ENCODE measurements around the gene LPIN2. TPM values are rescaled to one million over a fixed set of nuclear protein-coding genes. Genes with fewer than 3 reads are reported as not detected.
"Not testable (repeated sequence)": the region's sequence is repeated elsewhere in the genome, so short reads cannot be mapped to it uniquely, and the experiment has no call there.

LPIN2 gene
- total RNA-seq, 2 experiments from 2014 or later, result 62.4 to 65.7 TPM

DNA sequence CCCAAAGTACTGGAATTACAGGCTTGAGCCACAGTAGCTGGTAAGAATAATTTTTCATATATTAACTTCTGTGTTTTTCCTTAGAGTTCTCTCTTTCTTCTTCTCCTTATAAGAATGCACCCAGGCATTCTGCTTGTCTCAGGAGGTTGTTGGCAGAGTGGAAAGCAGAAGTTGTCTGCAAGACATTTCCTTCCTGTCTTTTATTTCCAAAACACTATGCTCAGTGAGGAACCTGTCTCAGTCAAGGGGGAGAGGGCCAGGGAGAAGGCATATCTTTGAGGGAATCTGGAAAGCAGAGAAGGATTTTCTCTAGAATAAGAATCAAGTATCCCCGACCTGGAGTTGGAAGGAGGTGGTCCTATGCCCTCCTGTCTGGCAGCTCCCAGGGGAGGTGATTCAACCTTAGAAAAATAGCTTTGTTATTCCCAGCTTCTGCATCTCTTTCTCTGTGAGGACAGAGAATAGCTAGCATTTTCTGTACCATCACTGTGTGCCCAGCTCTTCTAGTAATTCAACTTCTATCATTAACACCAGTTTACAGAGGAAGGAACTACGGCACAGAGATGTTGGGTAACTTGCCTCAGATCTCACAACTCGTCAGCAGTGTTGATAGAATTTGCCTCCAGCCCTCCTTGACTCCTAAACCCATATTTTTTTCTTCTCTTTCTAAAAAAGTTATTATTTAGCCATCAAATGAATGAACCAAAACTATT is 3.8 kb upstream of the LPIN2 start:
- intact Hi-C loops (cut with micrococcal nuclease), result no loop called here
- CTCF ChIA-PET, result interaction anchor here (0.8 to 3.8 kb wide), 8 partner anchors 18 to 230 kb away, joined by 3 to 15 read pairs (median 4); no protein-coding TSS in a partner anchor
- Mint-ChIP-seq H3K27ac (no peak overlapping the region), H3K4me3 (peak overlapping the region; percentile 16), H3K4me1 (ENCODE audit: low read depth) (peaks cover 38% of the 10 kb centered on the region), H3K36me3 (ENCODE audit: low read depth) (peaks cover 2% of the 10 kb centered on the region), H3K27me3 (ENCODE audit: low read depth) (no peaks in the 10 kb centered on the region), H3K9me3 (no peaks in the 10 kb centered on the region)
- no peak for DNase-seq

DNA sequence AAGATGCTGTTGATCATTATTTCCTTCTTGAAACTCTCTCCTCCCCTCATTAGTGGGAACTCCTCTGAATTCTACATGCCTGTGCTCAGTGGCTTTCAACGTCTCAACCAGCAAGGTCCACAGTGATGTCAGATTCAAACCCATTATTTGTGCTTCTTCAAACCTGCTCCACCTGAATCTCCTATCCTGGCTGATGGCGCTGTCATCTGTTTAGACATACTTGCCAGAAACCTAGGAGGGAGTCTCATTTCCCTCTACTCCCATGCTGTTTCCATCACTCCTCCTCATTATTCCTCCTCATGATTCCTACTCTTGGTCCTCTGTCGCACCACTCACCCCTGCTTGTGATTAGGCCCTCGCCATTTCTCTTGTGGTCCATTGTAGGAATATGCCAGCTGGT is 2.9 kb upstream of the LPIN2 start:
- peaks cover 10% of the 10 kb centered on the region for H3K36me3 Mint-ChIP-seq (ENCODE audit: low read depth)
- DNase-seq, result no peak
- peaks cover 47% of the 10 kb centered on the region for H3K4me1 Mint-ChIP-seq (ENCODE audit: low read depth)
- CTCF ChIA-PET, result interaction anchor here (0.8 to 2.1 kb wide), 6 partner anchors 10 to 231 kb away, joined by 3 to 5 read pairs (median 4); no protein-coding TSS in a partner anchor
- H3K9me3 Mint-ChIP-seq, result no peaks in the 10 kb centered on the region
- peak overlapping the region; percentile 23 for H3K27ac Mint-ChIP-seq
- intact Hi-C loops (cut with micrococcal nuclease), result no loop called here
- no peak overlapping the region for H3K4me3 Mint-ChIP-seq
- no peaks in the 10 kb centered on the region for H3K27me3 Mint-ChIP-seq (ENCODE audit: low read depth)

DNA sequence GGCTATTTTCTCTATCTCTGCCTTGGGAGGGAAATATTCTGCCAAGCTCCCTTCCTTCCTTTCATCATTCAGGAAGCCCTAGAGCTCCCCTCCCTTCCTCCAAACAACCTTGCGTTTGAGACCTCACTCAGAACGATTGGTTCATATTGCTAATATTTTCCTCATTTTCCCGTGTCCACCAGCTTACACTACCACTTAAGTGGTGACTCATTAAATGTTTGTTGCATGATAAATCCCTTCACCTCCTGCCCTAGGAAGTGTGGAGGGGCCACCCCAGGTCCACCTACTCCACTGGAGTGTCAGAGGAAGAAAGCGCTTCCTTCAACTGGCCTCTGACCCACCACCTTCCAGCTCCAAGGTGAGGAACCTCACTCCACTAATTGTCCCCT is 2.3 kb upstream of the LPIN2 start:
- H3K27me3 Mint-ChIP-seq (ENCODE audit: low read depth), result no peaks in the 10 kb centered on the region
- H3K4me3 Mint-ChIP-seq, result peak overlapping the region; percentile 2
- peaks cover 53% of the 10 kb centered on the region for H3K4me1 Mint-ChIP-seq (ENCODE audit: low read depth)
- H3K9me3 Mint-ChIP-seq, result no peaks in the 10 kb centered on the region
- H3K36me3 Mint-ChIP-seq (ENCODE audit: low read depth), result peaks cover 15% of the 10 kb centered on the region
- no peak for DNase-seq
- intact Hi-C loops (cut with micrococcal nuclease), result no loop called here
- CTCF ChIA-PET, result interaction anchor here (1.2 to 2.1 kb wide), 7 partner anchors 10 to 114 kb away, joined by 4 to 8 read pairs (median 5); no protein-coding TSS in a partner anchor
- H3K27ac Mint-ChIP-seq, result peak overlapping the region; percentile 12

DNA sequence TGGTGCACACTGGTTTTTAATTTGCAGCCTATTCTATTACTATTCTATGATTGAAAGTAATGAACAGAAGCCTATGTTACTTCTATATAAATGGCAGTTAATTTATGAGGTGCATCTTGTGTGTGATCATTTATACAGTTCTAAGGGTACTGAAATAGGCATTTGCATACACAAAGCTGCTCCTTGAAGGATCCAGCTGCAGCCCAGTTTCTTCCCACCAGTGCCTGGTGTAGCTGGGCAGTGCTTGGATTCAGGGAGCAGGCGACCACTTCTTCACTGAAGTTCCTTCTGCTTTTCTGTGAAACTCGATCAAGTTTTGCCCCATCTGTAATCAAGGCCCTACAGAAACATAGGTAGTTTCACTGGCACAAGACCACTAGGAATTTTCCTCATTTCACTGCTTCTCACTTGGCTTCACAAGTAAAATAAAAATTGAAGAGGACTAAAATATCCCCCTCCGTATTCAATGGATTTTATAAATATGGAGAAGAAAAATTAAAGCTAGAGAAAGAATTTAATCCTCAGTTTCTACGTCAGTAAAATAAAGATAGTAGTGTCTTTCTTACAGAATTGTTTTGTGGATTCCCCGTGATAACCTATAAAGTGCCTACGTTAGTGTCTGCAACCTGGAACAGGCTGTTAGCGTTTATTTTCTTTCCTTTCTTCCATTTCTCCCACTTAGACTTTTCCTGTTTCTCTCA is 1.7 kb upstream of the LPIN2 start:
- CTCF ChIA-PET, result interaction anchor here (0.6 to 2.1 kb wide), 9 partner anchors 11 to 114 kb away, joined by 3 to 8 read pairs (median 4); no protein-coding TSS in a partner anchor
- H3K27me3 Mint-ChIP-seq (ENCODE audit: low read depth), result no peaks in the 10 kb centered on the region
- H3K36me3 Mint-ChIP-seq (ENCODE audit: low read depth), result peaks cover 20% of the 10 kb centered on the region
- DNase-seq, result no peak
- H3K4me1 Mint-ChIP-seq (ENCODE audit: low read depth), result peaks cover 59% of the 10 kb centered on the region
- H3K27ac Mint-ChIP-seq, result no peak overlapping the region
- H3K4me3 Mint-ChIP-seq, result peak overlapping the region; percentile 2
- H3K9me3 Mint-ChIP-seq, result no peaks in the 10 kb centered on the region
- intact Hi-C loops (cut with micrococcal nuclease), result no loop called here

DNA sequence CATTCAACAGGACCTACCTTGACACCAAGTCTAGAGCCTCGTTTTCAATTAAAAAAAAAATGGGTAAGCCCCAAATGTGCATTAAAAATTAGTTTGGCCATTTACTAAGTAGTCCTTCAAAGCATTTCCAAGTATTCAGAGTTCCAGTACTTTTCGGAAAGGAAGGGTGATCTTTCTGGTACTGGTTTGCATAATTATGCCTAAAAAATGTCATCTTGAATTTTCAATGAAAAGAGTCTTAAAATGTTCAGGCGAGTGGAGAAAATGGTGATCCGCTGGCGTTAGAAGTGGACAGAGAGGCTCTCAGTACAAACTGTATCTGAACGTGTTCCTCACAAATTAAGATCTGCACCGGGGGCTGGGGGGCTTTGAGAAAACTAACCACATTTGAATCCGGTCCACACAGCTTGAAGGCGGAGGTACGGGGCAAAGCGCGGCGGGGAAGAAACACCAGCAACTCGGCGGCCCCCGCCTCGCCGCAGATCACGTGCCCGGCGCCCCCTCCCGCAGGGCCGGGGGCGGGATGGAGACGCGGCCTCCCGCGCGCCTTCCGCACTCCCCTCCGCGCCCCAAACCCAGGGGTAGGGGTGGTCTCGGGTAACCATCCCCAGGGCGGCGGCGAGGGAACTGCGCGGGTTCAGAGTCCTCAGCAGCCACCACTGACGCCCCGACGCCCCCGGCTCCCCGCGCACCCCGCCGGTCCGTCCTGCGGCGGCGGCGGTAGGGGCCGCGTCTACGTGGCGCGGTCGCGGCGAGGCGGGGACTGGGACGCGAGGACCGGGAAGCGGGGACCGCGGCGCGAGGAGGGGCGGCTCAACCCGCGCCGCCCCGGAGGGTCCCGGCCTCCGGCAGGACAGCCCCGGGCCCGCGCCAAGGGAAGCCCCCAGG is 564 bp downstream of the LPIN2 start:
- H3K27ac Mint-ChIP-seq, result peak overlapping the region; percentile 92
- intact Hi-C loops (cut with micrococcal nuclease), result loop anchor here (1.0 to 2.0 kb wide), 9 partner anchors 14 to 440 kb away; partner anchors contain the start of gene SMCHD1
- CTCF ChIA-PET, result no interaction called here
- peak overlapping the region; percentile 84 for H3K4me3 Mint-ChIP-seq
- no peaks in the 10 kb centered on the region for H3K27me3 Mint-ChIP-seq (ENCODE audit: low read depth)
- no peaks in the 10 kb centered on the region for H3K9me3 Mint-ChIP-seq
- peaks cover 69% of the 10 kb centered on the region for H3K4me1 Mint-ChIP-seq (ENCODE audit: low read depth)
- peaks cover 30% of the 10 kb centered on the region for H3K36me3 Mint-ChIP-seq (ENCODE audit: low read depth)
- peak; percentile 42 for DNase-seq

DNA sequence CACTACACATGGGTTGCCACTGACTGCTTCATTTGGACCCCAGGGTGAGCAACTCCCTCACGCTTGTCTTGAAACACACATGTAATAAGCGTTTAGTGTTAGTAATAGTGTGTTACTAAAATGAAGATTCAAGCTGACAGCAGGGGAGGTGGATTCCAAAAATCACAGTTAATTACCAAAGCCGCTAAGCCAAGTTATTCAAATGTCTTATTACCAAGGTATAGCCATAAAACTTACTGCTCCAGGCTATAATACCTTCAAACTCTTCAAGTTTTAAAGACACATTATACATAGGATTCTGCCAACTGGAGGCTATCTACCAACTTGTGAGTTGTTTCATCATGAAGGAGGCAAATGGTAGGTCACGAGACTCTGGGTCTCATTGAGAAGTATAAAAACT is 2.9 kb downstream of the LPIN2 start:
- Mint-ChIP-seq H3K9me3 (no peaks in the 10 kb centered on the region), H3K27ac (peak overlapping the region; percentile 60), H3K27me3 (ENCODE audit: low read depth) (no peaks in the 10 kb centered on the region), H3K4me1 (ENCODE audit: low read depth) (peaks cover 55% of the 10 kb centered on the region), H3K4me3 (no peak overlapping the region), H3K36me3 (ENCODE audit: low read depth) (peaks cover 40% of the 10 kb centered on the region)
- CTCF ChIA-PET, result interaction anchor here (0.7 to 6.0 kb wide), 5 partner anchors 51 to 119 kb away, joined by 3 to 33 read pairs (median 4); no protein-coding TSS in a partner anchor
- DNase-seq, result no peak
- intact Hi-C loops (cut with micrococcal nuclease), result no loop called here

DNA sequence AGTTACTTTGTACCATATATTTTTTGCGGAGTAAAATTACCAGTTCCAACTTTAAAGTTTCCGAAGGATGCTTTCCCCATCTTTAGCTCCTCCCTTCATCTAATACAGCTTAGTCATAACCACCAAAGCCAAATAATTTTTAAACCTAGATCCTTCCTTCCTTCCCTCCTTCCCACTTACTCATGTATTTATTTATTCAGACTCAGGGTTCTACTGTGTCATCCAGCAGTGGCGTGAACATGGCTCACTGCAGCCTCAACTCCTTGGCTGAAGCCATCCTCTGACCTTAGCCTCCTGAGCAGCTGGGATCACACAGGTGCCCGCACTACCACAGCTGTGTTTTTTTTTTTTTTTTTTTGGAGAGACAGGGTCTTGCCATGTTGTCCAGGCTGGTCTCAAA is 4.4 kb downstream of the LPIN2 start:
- no peak overlapping the region for H3K27ac Mint-ChIP-seq
- H3K9me3 Mint-ChIP-seq, result no peaks in the 10 kb centered on the region
- peaks cover 52% of the 10 kb centered on the region for H3K36me3 Mint-ChIP-seq (ENCODE audit: low read depth)
- H3K27me3 Mint-ChIP-seq (ENCODE audit: low read depth), result no peaks in the 10 kb centered on the region
- H3K4me1 Mint-ChIP-seq (ENCODE audit: low read depth), result peaks cover 60% of the 10 kb centered on the region
- no peak for DNase-seq
- CTCF ChIA-PET, result interaction anchor here (0.9 to 6.0 kb wide), 5 partner anchors 11 to 143 kb away, joined by 3 to 33 read pairs (median 6); no protein-coding TSS in a partner anchor
- no peak overlapping the region for H3K4me3 Mint-ChIP-seq
- intact Hi-C loops (cut with micrococcal nuclease), result no loop called here

DNA sequence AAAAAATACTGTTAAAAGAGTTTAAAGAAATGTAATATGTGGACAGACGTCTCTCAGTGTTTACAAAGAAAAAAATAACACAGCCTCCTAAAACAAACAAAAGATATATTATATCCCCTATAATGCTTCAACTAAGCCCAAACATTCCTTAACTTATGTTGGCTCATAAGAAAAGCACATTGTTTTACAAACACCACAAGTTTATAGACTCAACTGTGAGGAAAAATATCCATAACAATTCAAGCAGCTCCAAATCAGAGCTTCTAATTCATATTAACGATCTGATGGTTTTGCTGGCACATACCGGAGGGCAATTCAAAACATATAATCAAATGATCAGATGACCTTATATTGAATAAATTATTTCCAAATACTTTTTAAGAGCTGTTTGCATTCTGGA is 5.5 kb downstream of the LPIN2 start:
- H3K4me1 Mint-ChIP-seq (ENCODE audit: low read depth), result peaks cover 69% of the 10 kb centered on the region
- peaks cover 60% of the 10 kb centered on the region for H3K36me3 Mint-ChIP-seq (ENCODE audit: low read depth)
- intact Hi-C loops (cut with micrococcal nuclease), result no loop called here
- CTCF ChIA-PET, result interaction anchor here (0.6 to 6.0 kb wide), 6 partner anchors 13 to 245 kb away, joined by 3 to 33 read pairs (median 8); no protein-coding TSS in a partner anchor
- H3K27me3 Mint-ChIP-seq (ENCODE audit: low read depth), result no peaks in the 10 kb centered on the region
- H3K27ac Mint-ChIP-seq, result no peak overlapping the region
- no peak for DNase-seq
- H3K9me3 Mint-ChIP-seq, result no peaks in the 10 kb centered on the region
- no peak overlapping the region for H3K4me3 Mint-ChIP-seq

DNA sequence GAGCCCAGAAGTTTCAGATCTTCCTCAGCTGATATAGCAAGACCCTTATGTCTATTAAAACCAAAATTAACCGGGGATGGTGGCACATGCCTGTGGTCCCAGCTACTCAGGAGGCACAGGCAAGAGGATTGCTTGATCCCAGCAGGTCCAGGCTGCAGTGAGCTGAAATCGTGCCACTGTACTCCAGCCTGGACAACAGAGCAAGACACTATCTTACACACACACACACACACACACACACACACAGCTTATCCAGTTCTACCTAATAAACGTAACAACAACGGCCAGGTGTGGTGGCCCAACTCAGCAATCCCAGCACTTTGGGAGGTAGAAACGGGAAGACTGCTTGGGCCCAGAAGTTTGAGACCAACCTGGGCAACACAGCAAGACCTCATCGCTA is 7.5 kb downstream of the LPIN2 start:
- Mint-ChIP-seq H3K4me3 (no peak overlapping the region), H3K27ac (no peak overlapping the region), H3K4me1 (ENCODE audit: low read depth) (peaks cover 58% of the 10 kb centered on the region), H3K9me3 (peaks cover 6% of the 10 kb centered on the region), H3K36me3 (ENCODE audit: low read depth) (peaks cover 63% of the 10 kb centered on the region), H3K27me3 (ENCODE audit: low read depth) (no peaks in the 10 kb centered on the region)
- no peak for DNase-seq
- CTCF ChIA-PET, result interaction anchor here (1.3 kb wide), 1 partner anchor 12 kb away, joined by 3 read pairs; no protein-coding TSS in a partner anchor
- intact Hi-C loops (cut with micrococcal nuclease), result no loop called here

DNA sequence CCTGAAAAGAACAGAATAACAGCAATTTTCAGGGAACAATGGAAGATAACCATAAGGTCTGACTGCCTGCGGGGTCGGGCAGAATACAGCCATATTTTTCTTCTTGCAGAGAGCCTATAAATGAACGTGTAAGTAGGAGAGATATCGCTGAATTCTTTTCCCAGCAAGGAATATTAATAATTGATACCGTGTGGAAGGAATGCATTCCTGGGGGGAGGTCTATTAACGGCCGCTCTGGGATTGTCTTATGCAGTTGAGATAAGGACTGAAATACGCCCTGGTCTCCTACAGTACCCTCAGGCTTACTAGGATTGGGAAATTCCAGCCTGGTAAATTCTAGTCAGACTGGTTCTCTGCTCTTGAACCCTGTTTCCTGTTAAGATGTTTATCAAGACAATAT is 9.2 kb downstream of the LPIN2 start:
- Mint-ChIP-seq H3K4me1 (ENCODE audit: low read depth) (peaks cover 61% of the 10 kb centered on the region), H3K36me3 (ENCODE audit: low read depth) (peaks cover 55% of the 10 kb centered on the region)
- DNase-seq; intact Hi-C loops (cut with micrococcal nuclease); CTCF ChIA-PET; H3K9me3 Mint-ChIP-seq; H3K27me3 Mint-ChIP-seq (ENCODE audit: low read depth); H3K27ac Mint-ChIP-seq; H3K4me3 Mint-ChIP-seq: not testable (repeated sequence)

DNA sequence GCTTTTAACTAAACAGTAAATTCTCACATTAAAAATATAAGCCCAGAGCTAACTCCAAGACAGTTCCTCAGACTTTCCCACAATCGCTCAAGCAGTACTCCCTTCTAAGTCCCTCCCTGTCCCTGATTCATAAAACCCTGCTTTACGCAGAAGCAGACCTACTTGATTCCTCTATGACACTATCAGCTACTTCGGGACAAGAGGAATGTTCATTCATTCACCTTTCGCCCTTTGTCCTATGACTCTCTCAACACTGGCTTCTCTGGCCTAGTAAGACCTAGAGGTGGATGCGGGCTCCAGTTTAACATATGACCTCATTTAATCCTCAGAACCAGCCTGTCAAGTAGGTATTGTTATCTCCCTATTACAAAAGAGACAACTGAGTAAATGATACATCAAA is 10.2 kb downstream of the LPIN2 start:
- intact Hi-C loops (cut with micrococcal nuclease), result no loop called here
- no peaks in the 10 kb centered on the region for H3K27me3 Mint-ChIP-seq (ENCODE audit: low read depth)
- CTCF ChIA-PET, result interaction anchor here (0.8 to 2.5 kb wide), 4 partner anchors 8 to 126 kb away, joined by 4 to 13 read pairs (median 4); no protein-coding TSS in a partner anchor
- peaks cover 65% of the 10 kb centered on the region for H3K4me1 Mint-ChIP-seq (ENCODE audit: low read depth)
- H3K9me3 Mint-ChIP-seq, result peaks cover 6% of the 10 kb centered on the region
- DNase-seq, result no peak
- no peak overlapping the region for H3K4me3 Mint-ChIP-seq
- H3K36me3 Mint-ChIP-seq (ENCODE audit: low read depth), result peaks cover 50% of the 10 kb centered on the region
- H3K27ac Mint-ChIP-seq, result peak overlapping the region; percentile 52
